Adrenal gland (tissue), 12 donors: ENCODE results near the gene ME1. TPM values are rescaled to one million over a fixed set of nuclear protein-coding genes. Genes with fewer than 3 reads are reported as not detected.

ENCODE experiments used
- DNase-seq, 7 donors: peaks; one replicate each; pipeline ENCODE4 v3.0.0-alpha.2; 2019 to 2020
- H3K27ac ChIP-seq, 5 donors: fragments of 200-600 bp; sonication (generic) in 4 of 5; 1 replicate in 3 of 5; 2 replicates in 2 of 5; pipeline versions ENCODE4 v1.5.1 to v1.8.0; 2016 to 2020; ENCODE audit warnings: mild to moderate bottlenecking in 1 of 5
- H3K27me3 ChIP-seq: fragments of 200-600 bp; 2 replicates; pipeline ENCODE4 v1.8.0; 2021
- H3K36me3 ChIP-seq, 2 donors: fragments of 200-600 bp; replicated peaks in 1 of 2; 1 replicate in 1 of 2; 2 replicates in 1 of 2; pipeline versions ENCODE4 v1.5.1 to v1.8.0; 2018 to 2022
- H3K4me1 ChIP-seq, 2 donors: fragments of 200-600 bp; replicated peaks in 1 of 2; 1 replicate in 1 of 2; 2 replicates in 1 of 2; pipeline versions ENCODE4 v1.5.1 to v1.8.0; 2018 to 2021
- H3K4me3 ChIP-seq, 4 donors: fragments of 200-600 bp; sonication (generic) in 3 of 4; one replicate each; pipeline ENCODE4 v1.5.1; 2016 to 2018
- H3K9me3 ChIP-seq, 3 donors: fragments of 200-600 bp; sonication (generic) in 1 of 3; replicated peaks in 1 of 3; 1 replicate in 2 of 3; 2 replicates in 1 of 3; pipeline versions ENCODE4 v1.5.1 to v1.8.0; 2016 to 2021
- CTCF ChIP-seq, 6 experiments: fragments of 450-650 bp in 4 of 6; fragments of 200-600 bp in 2 of 6; sonication (generic) in 1 of 6; IDR thresholded peaks; 1 replicate in 5 of 6; 2 replicates in 1 of 6; pipeline versions ENCODE4 v1.5.1 to v1.8.0; 2016 to 2021; ENCODE audit warnings: antibody characterized with exemption in 6 of 6, mild to moderate bottlenecking in 2 of 6, moderate library complexity in 1 of 6
- POLR2A ChIP-seq, 2 donors: fragments of 450-650 bp; IDR thresholded peaks; one replicate each; pipeline ENCODE4 v1.6.1; 2017; ENCODE audit warnings: antibody characterized with exemption in 2 of 2, mild to moderate bottlenecking in 2 of 2, moderate library complexity in 1 of 2
- WGBS, 4 donors: extraction: QIAGEN DNeasy Blood & Tissue Kit in 2 of 4; methylation state at CpG; one replicate each; pipeline versions ENCODE4 v1.1.5 to v1.1.7; 2013 to 2017; 5-methylcytosine and 5-hydroxymethylcytosine counted together
- intact Hi-C, 2 donors: fragments of 100-400 bp; cut with DNase I; formaldehyde crosslinking; loops; one replicate each; pipeline versions ENCODE4 v1.14.1 to v1.15.0; 2022 to 2023
- polyA plus RNA-seq, 3 donors: library from polyadenylated mRNA; stranded (reverse); fragments of 200-250 nt in 2 of 3; fragments of 350-450 nt in 1 of 3; fragmentation: Illumina TruSeq in 1 of 3; extraction: RNeasy Lipid Tissue Mini Kit (QIAGEN cat#74804) in 1 of 3; gene quantifications; one replicate each; pipeline ENCODE4 v1.2.3, GENCODE V29; 2013 to 2014
- total RNA-seq, 9 donors: library from RNA; depleted of rRNA in 4 of 9; stranded (reverse); fragments of >200 nt in 4 of 9; fragments of 120-200 nt in 1 of 9; fragmentation: NEBNext Ultra II Directional in 1 of 9; extraction: Animal tissue kit (Norgen Biotek cat#: 25700) in 1 of 9; gene quantifications; one replicate each; pipeline versions ENCODE4 v1.1.0 to v1.2.4, GENCODE V29; 2013 to 2023
- donor health status: healthy with polysubstance abuse.
- donor health status: Bipolar disorder and iron deficiency.
- donor health status: DM: yes; HTN: yes; CAD: no.
- donor health status: DM: no; HTN: no; CAD: no.
- donor health status: DM: no; HTN: no; CAD: no.
- donor health status: DM: yes; HTN: yes; CAD: no.

The ME1 gene
- total and polyA plus RNA-seq, 12 donors: 19.9 to 145 (median 64.1) TPM

GRCh38 chr6:83270971-83271719 lies 159.7 kb downstream of the ME1 start:
- no peak for DNase-seq
- no peaks in the 10 kb centered on the region for H3K36me3 ChIP-seq
- H3K27me3 ChIP-seq: no peaks in the 10 kb centered on the region
- no peak overlapping the region for H3K4me3 ChIP-seq
- H3K9me3 ChIP-seq: peaks cover 0 to 12% (median 0%) of the 10 kb centered on the region in 3 donors
- no peak for TF ChIP-seq POLR2A (IDR thresholded peaks at IDR 0.05)
- no peak for TF ChIP-seq CTCF (IDR thresholded peaks at IDR 0.05)
- intact Hi-C loops: no loop called here
- no peak overlapping the region for H3K27ac ChIP-seq
- WGBS, 4 donors: 63 to 67% (median 66%) methylated on average over 6 of the region's 6 CpGs
- peaks cover 0 to 8% of the 10 kb centered on the region in 2 donors for H3K4me1 ChIP-seq

- WGBS, 4 donors: 62 to 77% (median 71%) methylated on average over 2 of the region's 2 CpGs
- H3K9me3 ChIP-seq: peaks cover 0 to 5% (median 0%) of the 10 kb centered on the region in 3 donors
Measured at GRCh38 chr6:83265384-83265783, 165.5 kb downstream of the ME1 start.

GRCh38 chr6:83260577-83260976 lies 170.3 kb downstream of the ME1 start:
- Histone ChIP-seq H3K36me3 (no peaks in the 10 kb centered on the region), H3K9me3 (no peaks in the 10 kb centered on the region), H3K4me1 (no peaks in the 10 kb centered on the region), H3K4me3 (no peak overlapping the region), H3K27me3 (no peaks in the 10 kb centered on the region), H3K27ac (no peak overlapping the region)
- intact Hi-C loops: no loop called here
- no peak for DNase-seq
- TF ChIP-seq POLR2A (IDR thresholded peaks at IDR 0.05) (no peak), CTCF (IDR thresholded peaks at IDR 0.05) (no peak)

More at GRCh38 chr6:83265384-83265783, 165.5 kb downstream of the ME1 start:
- Histone ChIP-seq H3K4me3 (no peak overlapping the region), H3K27me3 (no peaks in the 10 kb centered on the region), H3K36me3 (no peaks in the 10 kb centered on the region), H3K27ac (no peak overlapping the region), H3K4me1 (no peaks in the 10 kb centered on the region)
- intact Hi-C loops: no loop called here
- DNase-seq: peak in 3 of 7 donors; percentile 8 to 20 (median 20)
- TF ChIP-seq CTCF (IDR thresholded peaks at IDR 0.05): no peak
- TF ChIP-seq POLR2A (IDR thresholded peaks at IDR 0.05): no peak

GRCh38 chr6:83258517-83258916 lies 172.3 kb downstream of the ME1 start:
- TF ChIP-seq CTCF (IDR thresholded peaks at IDR 0.05) (no peak), POLR2A (IDR thresholded peaks at IDR 0.05) (no peak)
- no peaks in the 10 kb centered on the region for H3K27me3 ChIP-seq
- no peak overlapping the region for H3K27ac ChIP-seq
- intact Hi-C loops: no loop called here
- H3K4me1 ChIP-seq: no peaks in the 10 kb centered on the region
- no peak for DNase-seq
- H3K9me3 ChIP-seq: no peaks in the 10 kb centered on the region
- WGBS, 4 donors: 30 to 55% (median 43%) methylated on average over 1 of the region's 1 CpG
- no peak overlapping the region for H3K4me3 ChIP-seq
- no peaks in the 10 kb centered on the region for H3K36me3 ChIP-seq
